BLaER1 (cell line): ENCODE results near the gene C10orf62.

Experiments used
- H3K27ac ChIP-seq: shearing (Covaris generic); formaldehyde crosslinking; 2 replicates; pipeline ENCODE4 v1.8.1; 2022
- H3K27me3 ChIP-seq: shearing (Covaris generic); formaldehyde crosslinking; 2 replicates; pipeline ENCODE4 v1.8.1; 2022
- H3K36me3 ChIP-seq: shearing (Covaris generic); formaldehyde crosslinking; 2 replicates; pipeline ENCODE4 v1.8.1; 2022
- H3K4me1 ChIP-seq: shearing (Covaris generic); formaldehyde crosslinking; 2 replicates; pipeline ENCODE4 v1.8.1; 2022
- H3K4me2 ChIP-seq: shearing (Covaris generic); formaldehyde crosslinking; 2 replicates; pipeline ENCODE4 v1.8.1; 2022
- H3K4me3 ChIP-seq: shearing (Covaris generic); formaldehyde crosslinking; 2 replicates; pipeline ENCODE4 v1.8.1; 2022
- H3K9ac ChIP-seq: shearing (Covaris generic); formaldehyde crosslinking; 2 replicates; pipeline ENCODE4 v1.8.1; 2022
- H3K9me3 ChIP-seq: shearing (Covaris generic); formaldehyde crosslinking; 2 replicates; pipeline ENCODE4 v1.8.1; 2022
- H4K20me1 ChIP-seq: shearing (Covaris generic); formaldehyde crosslinking; 2 replicates; pipeline ENCODE4 v1.8.1; 2022
- Cebpa-rat ChIP-seq: shearing (Covaris generic); IDR thresholded peaks from 2 replicates; pipeline ENCODE4 v1.8.1; 2022

C10orf62 gene

GRCh38 chr10:97584060-97584797 lies 5.3 kb upstream of the C10orf62 start, which contains the start of gene HOGA1:
Gene HOGA1 (plus strand): TSS chr10:97584389. CDS start chr10:97584704, 315 bp downstream.
- no peak within 1 kb of the TSS for H3K4me3 ChIP-seq

GRCh38 chr10:97584798-97585438 lies 4.6 kb upstream of the C10orf62 start:
- Histone ChIP-seq H3K36me3 (no peaks in the 10 kb centered on the region), H3K9ac (no peak overlapping the region), H3K27me3 (no peaks in the 10 kb centered on the region), H3K4me2 (no peak overlapping the region), H3K9me3 (no peaks in the 10 kb centered on the region), H3K4me3 (no peak overlapping the region), H4K20me1 (no peaks in the 10 kb centered on the region), H3K4me1 (no peaks in the 10 kb centered on the region), H3K27ac (no peak overlapping the region)
- no peak for TF ChIP-seq Cebpa-rat

More at GRCh38 chr10:97584060-97584797, 5.3 kb upstream of the C10orf62 start, which contains the start of gene HOGA1:
- Histone ChIP-seq H3K36me3 (no peaks in the 10 kb centered on the region), H3K27me3 (no peaks in the 10 kb centered on the region), H3K27ac (no peak within 1 kb of the TSS), H3K9me3 (no peaks in the 10 kb centered on the region), H3K4me2 (no peak within 1 kb of the TSS), H4K20me1 (no peaks in the 10 kb centered on the region), H3K9ac (no peak within 1 kb of the TSS), H3K4me1 (no peaks in the 10 kb centered on the region)
- TF ChIP-seq Cebpa-rat: no peak

GRCh38 chr10:97585439-97585811 lies 4.1 kb upstream of the C10orf62 start:
- TF ChIP-seq Cebpa-rat: no peak
- Histone ChIP-seq H3K4me3 (no peak overlapping the region), H3K4me2 (no peak overlapping the region), H3K27me3 (no peaks in the 10 kb centered on the region), H3K27ac (no peak overlapping the region), H3K9ac (no peak overlapping the region), H3K4me1 (0 out of 2 replicates have a peak, but pooled peaks cover under 1% of the 10 kb centered on the region), H4K20me1 (no peaks in the 10 kb centered on the region), H3K9me3 (no peaks in the 10 kb centered on the region), H3K36me3 (no peaks in the 10 kb centered on the region)

GRCh38 chr10:97587183-97587582 lies 2.3 kb upstream of the C10orf62 start:
- Histone ChIP-seq H4K20me1 (no peaks in the 10 kb centered on the region), H3K4me3 (no peak overlapping the region), H3K27ac (no peak overlapping the region), H3K4me1 (peaks cover 17% of the 10 kb centered on the region), H3K27me3 (no peaks in the 10 kb centered on the region), H3K36me3 (no peaks in the 10 kb centered on the region), H3K4me2 (no peak overlapping the region), H3K9me3 (no peaks in the 10 kb centered on the region), H3K9ac (no peak overlapping the region)
- no peak for TF ChIP-seq Cebpa-rat

GRCh38 chr10:97590082-97590747 lies 694 bp downstream of the C10orf62 start:
- H3K9ac ChIP-seq: no peak overlapping the region
- peaks cover 17% of the 10 kb centered on the region for H3K4me1 ChIP-seq
- no peak overlapping the region for H3K4me2 ChIP-seq
- TF ChIP-seq Cebpa-rat: no peak
- H3K36me3 ChIP-seq: no peaks in the 10 kb centered on the region
- H3K9me3 ChIP-seq: no peaks in the 10 kb centered on the region
- H3K4me3 ChIP-seq: no peak overlapping the region
- H3K27ac ChIP-seq: no peak overlapping the region
- H4K20me1 ChIP-seq: no peaks in the 10 kb centered on the region
- no peaks in the 10 kb centered on the region for H3K27me3 ChIP-seq

- Histone ChIP-seq H4K20me1 (no peaks in the 10 kb centered on the region), H3K27me3 (no peaks in the 10 kb centered on the region), H3K9ac (no peak overlapping the region), H3K4me2 (peak overlapping the region; percentile 30), H3K4me1 (peaks cover 17% of the 10 kb centered on the region), H3K27ac (no peak overlapping the region), H3K9me3 (no peaks in the 10 kb centered on the region), H3K4me3 (no peak overlapping the region), H3K36me3 (no peaks in the 10 kb centered on the region)
- no peak for TF ChIP-seq Cebpa-rat
Observed at GRCh38 chr10:97590748-97591495, 1.4 kb downstream of the C10orf62 start.

GRCh38 chr10:97593421-97593820 lies 3.9 kb downstream of the C10orf62 start:
- Histone ChIP-seq H3K27ac (no peak overlapping the region), H3K9me3 (no peaks in the 10 kb centered on the region), H3K4me2 (no peak overlapping the region), H3K27me3 (no peaks in the 10 kb centered on the region), H3K36me3 (no peaks in the 10 kb centered on the region), H4K20me1 (no peaks in the 10 kb centered on the region), H3K4me1 (peaks cover 18% of the 10 kb centered on the region), H3K4me3 (no peak overlapping the region), H3K9ac (no peak overlapping the region)
- TF ChIP-seq Cebpa-rat: no peak

GRCh38 chr10:97596101-97597082 lies 6.9 kb downstream of the C10orf62 start:
- Histone ChIP-seq H3K36me3 (no peaks in the 10 kb centered on the region), H3K9me3 (no peaks in the 10 kb centered on the region), H3K4me2 (no peak overlapping the region), H4K20me1 (no peaks in the 10 kb centered on the region), H3K27me3 (no peaks in the 10 kb centered on the region), H3K4me1 (peaks cover 14% of the 10 kb centered on the region), H3K4me3 (no peak overlapping the region), H3K9ac (no peak overlapping the region), H3K27ac (no peak overlapping the region)
- TF ChIP-seq Cebpa-rat: no peak

- H3K36me3 ChIP-seq: no peaks in the 10 kb centered on the region
- no peaks in the 10 kb centered on the region for H3K27me3 ChIP-seq
- H3K4me2 ChIP-seq: no peak overlapping the region
- no peak for TF ChIP-seq Cebpa-rat
- H3K4me1 ChIP-seq: peaks cover 6% of the 10 kb centered on the region; the same call in 1 of the 2 replicates
- H3K27ac ChIP-seq: no peak overlapping the region
- H3K4me3 ChIP-seq: no peak overlapping the region
- no peak overlapping the region for H3K9ac ChIP-seq
- H4K20me1 ChIP-seq: no peaks in the 10 kb centered on the region
- H3K9me3 ChIP-seq: no peaks in the 10 kb centered on the region
Observed at GRCh38 chr10:97597778-97598177, 8.3 kb downstream of the C10orf62 start.
